ENCODE results near the gene LACTB.

GRCh38 chr15:63156086-63156710, 34.5 kb downstream of the LACTB start:
- TF ChIP-seq RUNX3 (IDR thresholded peaks at IDR 0.05; ENCODE audit: low read length) (no peak), CHD1 (IDR thresholded peaks at IDR 0.05; ENCODE audit: low read depth, low read length) (no peak), CTCF (IDR thresholded peaks at IDR 0.05 in 2 of 3, conservative IDR thresholded peaks at IDR 0.05 in 1 of 3; ENCODE audit: control insufficient read depth in 2 of 3, extremely low read depth in 1 of 3, insufficient read depth in 1 of 3, low read depth in 3 of 3, low read length in 3 of 3) (no peak), POLR2A (IDR thresholded peaks at IDR 0.05; ENCODE audit: low read depth, low read length) (no peak), NFYB (IDR thresholded peaks at IDR 0.05; ENCODE audit: insufficient read depth, low read depth, low read length) (no peak), SRF (IDR thresholded peaks at IDR 0.05; ENCODE audit: low read depth in 2 of 2, low read length in 2 of 2) (no peak)
